Ovary (tissue), 3 donors: ENCODE results near the gene PHACTR1.

Experiments
- CTCF ChIP-seq, 3 donors: fragments of 450-650 bp in 2 of 3; fragments of 200-600 bp in 1 of 3; IDR thresholded peaks; one replicate each; pipeline versions ENCODE4 v1.5.1 to v1.8.0; 2016 to 2022; ENCODE audit warnings: antibody characterized with exemption in 3 of 3, mild to moderate bottlenecking in 1 of 3
- POLR2A ChIP-seq: fragments of 450-650 bp; IDR thresholded peaks from one replicate; pipeline ENCODE4 v1.6.1; 2017; ENCODE audit warnings: antibody characterized with exemption, mild to moderate bottlenecking, moderate library complexity
- donor health status: DM: no; HTN: no; CAD: no.

GRCh38 chr6:13248053-13248452 lies 531.5 kb downstream of the PHACTR1 start:
- TF ChIP-seq CTCF (IDR thresholded peaks at IDR 0.05) (no peak), POLR2A (no peak)
